ENCODE data around the gene USP40.

GRCh38 chr2:233456934-233457333, 109.6 kb downstream of the USP40 start:
- no peak for TF ChIP-seq CTCF (IDR thresholded peaks at IDR 0.05 in 2 of 3, conservative IDR thresholded peaks at IDR 0.05 in 1 of 3; ENCODE audit: control insufficient read depth in 2 of 3, extremely low read depth in 1 of 3, insufficient read depth in 1 of 3, low read depth in 3 of 3, low read length in 3 of 3)
- TF ChIP-seq JUND (IDR thresholded peaks at IDR 0.05; ENCODE audit: low read depth, low read length): no peak
- TF ChIP-seq EP300 (IDR thresholded peaks at IDR 0.05; ENCODE audit: borderline replicate concordance in 1 of 2, control insufficient read depth in 1 of 2, low read depth in 2 of 2, low read length in 2 of 2): no peak
- no peak for TF ChIP-seq POLR2A (IDR thresholded peaks at IDR 0.05; ENCODE audit: low read depth, low read length)
- TF ChIP-seq CREM (IDR thresholded peaks at IDR 0.05; ENCODE audit: low read depth): no peak
- TF ChIP-seq ATF2 (IDR thresholded peaks at IDR 0.05; ENCODE audit: low read length): no peak
- no peak for TF ChIP-seq TCF7 (IDR thresholded peaks at IDR 0.05; ENCODE audit: borderline replicate concordance)

Data from GM12878 (cell line).